Ishikawa (cell line): ENCODE results near the gene TCF7L2.

Source experiments
- EGR1 ChIP-seq: IDR thresholded peaks from 2 replicates; pipeline ENCODE4 v1.6.1; 2012
- FOXM1 ChIP-seq: IDR thresholded peaks from 2 replicates; pipeline ENCODE4 v1.6.1; 2012; ENCODE audit warnings: low read depth, borderline replicate concordance
- NFIC ChIP-seq: IDR thresholded peaks from 2 replicates; pipeline ENCODE4 v1.6.1; 2012
- RAD21 ChIP-seq: IDR thresholded peaks from 2 replicates; pipeline ENCODE4 v1.6.1; 2012; ENCODE audit warnings: low read depth
- TAF1 ChIP-seq: IDR thresholded peaks from 2 replicates; pipeline ENCODE4 v1.6.1; 2012; ENCODE audit warnings: low read depth, mild to moderate bottlenecking
- YY1 ChIP-seq: IDR thresholded peaks from 2 replicates; pipeline ENCODE4 v1.6.1; 2012; ENCODE audit warnings: low read depth
- TF ChIP-seq, protein P1 (sequence below): IDR thresholded peaks from 2 replicates; pipeline ENCODE4 v1.6.1; 2012
- TF ChIP-seq, protein P2 (sequence below): IDR thresholded peaks from 2 replicates; pipeline ENCODE4 v1.6.1; 2012
- TF ChIP-seq, protein P3 (sequence below): IDR thresholded peaks from 2 replicates; pipeline ENCODE4 v1.6.1; 2012; ENCODE audit warnings: low read depth, mild to moderate bottlenecking

DNA sequence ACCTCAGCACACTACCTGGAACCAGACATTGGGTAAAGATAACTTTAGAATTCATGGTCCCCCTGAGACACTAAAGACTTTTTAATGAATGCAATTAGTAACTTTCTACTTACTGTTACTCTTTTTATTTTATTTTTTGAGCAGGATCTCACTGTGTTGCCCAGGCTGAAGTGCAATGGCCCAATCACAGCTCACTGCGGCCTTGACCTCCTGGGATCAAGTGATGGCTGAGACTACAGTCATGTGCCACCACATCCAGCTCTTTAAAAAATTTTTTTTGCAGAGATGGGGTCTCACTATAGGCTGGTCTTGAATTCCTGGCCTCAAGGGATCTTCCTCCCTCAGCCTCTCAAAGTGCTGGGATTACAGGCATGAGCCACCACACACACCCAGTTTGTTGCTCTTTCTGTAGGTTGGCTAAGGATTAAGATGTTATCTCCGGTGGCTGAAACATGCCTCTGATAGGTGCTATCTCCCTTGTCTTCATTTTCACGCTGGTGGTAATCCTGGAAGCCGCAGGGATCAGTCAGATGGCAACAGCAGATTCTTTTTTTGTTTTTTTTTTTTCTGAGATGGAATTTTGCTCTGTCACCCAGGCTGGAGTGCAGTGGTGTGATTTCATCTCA lies 128.3 kb downstream of the TCF7L2 start:
- TF ChIP-seq, protein P1, sequence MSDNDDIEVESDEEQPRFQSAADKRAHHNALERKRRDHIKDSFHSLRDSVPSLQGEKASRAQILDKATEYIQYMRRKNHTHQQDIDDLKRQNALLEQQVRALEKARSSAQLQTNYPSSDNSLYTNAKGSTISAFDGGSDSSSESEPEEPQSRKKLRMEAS = no peak
- TF ChIP-seq NFIC (no peak), YY1 (no peak), EGR1 (no peak), TAF1 (no peak), FOXM1 (no peak), RAD21 (no peak)
- TF ChIP-seq, protein P2, sequence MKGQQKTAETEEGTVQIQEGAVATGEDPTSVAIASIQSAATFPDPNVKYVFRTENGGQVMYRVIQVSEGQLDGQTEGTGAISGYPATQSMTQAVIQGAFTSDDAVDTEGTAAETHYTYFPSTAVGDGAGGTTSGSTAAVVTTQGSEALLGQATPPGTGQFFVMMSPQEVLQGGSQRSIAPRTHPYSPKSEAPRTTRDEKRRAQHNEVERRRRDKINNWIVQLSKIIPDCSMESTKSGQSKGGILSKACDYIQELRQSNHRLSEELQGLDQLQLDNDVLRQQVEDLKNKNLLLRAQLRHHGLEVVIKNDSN = no peak
- TF ChIP-seq, protein P3, sequence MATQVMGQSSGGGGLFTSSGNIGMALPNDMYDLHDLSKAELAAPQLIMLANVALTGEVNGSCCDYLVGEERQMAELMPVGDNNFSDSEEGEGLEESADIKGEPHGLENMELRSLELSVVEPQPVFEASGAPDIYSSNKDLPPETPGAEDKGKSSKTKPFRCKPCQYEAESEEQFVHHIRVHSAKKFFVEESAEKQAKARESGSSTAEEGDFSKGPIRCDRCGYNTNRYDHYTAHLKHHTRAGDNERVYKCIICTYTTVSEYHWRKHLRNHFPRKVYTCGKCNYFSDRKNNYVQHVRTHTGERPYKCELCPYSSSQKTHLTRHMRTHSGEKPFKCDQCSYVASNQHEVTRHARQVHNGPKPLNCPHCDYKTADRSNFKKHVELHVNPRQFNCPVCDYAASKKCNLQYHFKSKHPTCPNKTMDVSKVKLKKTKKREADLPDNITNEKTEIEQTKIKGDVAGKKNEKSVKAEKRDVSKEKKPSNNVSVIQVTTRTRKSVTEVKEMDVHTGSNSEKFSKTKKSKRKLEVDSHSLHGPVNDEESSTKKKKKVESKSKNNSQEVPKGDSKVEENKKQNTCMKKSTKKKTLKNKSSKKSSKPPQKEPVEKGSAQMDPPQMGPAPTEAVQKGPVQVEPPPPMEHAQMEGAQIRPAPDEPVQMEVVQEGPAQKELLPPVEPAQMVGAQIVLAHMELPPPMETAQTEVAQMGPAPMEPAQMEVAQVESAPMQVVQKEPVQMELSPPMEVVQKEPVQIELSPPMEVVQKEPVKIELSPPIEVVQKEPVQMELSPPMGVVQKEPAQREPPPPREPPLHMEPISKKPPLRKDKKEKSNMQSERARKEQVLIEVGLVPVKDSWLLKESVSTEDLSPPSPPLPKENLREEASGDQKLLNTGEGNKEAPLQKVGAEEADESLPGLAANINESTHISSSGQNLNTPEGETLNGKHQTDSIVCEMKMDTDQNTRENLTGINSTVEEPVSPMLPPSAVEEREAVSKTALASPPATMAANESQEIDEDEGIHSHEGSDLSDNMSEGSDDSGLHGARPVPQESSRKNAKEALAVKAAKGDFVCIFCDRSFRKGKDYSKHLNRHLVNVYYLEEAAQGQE = no peak
